Subcutaneous adipose tissue (tissue), 4 donors: ENCODE measurements around the gene CD14. TPM values are rescaled to one million over a fixed set of nuclear protein-coding genes. Genes with fewer than 3 reads are reported as not detected.

ENCODE experiments used
- total RNA-seq, 4 donors: library from RNA; depleted of rRNA; stranded (reverse); fragments of >200 nt; gene quantifications; one replicate each; pipeline ENCODE4 v1.1.0, GENCODE V29; 2016
- TF ChIP-seq, protein P1 (sequence below): fragments of 450-650 bp; IDR thresholded peaks from one replicate; pipeline ENCODE4 v1.5.1; 2016; ENCODE audit warnings: low read depth, mild to moderate bottlenecking, control low read depth, antibody characterized with exemption, moderate library complexity

CD14 gene
- total RNA-seq, 4 donors from 2014 or later, result 61.2 to 114 (median 97.3) TPM

DNA sequence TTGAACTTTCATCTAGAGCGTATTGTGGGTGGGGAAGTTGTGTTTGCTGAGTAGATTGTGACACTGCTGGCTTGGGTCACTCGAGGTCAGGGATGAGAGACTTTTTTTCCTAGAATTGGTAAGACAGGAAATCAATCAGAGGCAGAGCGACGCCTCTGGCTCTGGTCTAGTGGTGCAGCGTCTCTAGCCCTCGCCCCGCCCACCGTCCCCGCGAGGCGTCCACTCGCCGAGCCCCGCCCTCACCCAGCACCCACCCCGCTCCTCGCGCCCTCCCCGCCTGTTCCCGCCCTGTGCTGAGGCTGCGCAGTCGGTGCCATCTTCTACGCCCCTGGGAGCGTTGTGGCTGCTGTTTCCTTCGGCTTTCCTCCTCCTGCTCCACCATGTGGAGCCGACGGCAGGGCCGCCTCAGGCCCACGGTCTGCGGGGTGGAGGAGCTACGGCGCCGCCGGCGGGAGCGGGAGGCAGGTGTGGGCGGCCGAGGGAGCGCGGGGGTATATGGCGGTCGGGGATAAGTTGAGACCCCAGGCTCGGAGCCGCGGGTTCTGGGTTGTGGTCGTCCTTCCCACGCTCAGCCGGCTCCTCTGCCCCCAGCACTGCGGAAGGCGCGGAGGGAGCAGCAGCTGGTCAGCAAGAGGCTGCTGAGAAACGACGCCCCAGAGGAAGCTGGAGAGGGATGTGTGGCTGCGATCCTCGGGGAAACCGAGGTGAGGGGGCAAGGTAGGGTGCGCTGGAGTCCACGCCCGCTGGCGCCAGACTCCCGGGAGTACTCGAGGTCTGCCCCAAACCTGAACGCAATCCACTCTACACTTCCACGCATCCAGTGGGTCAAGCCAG, 6.4 kb upstream of the CD14 start, which contains the start of gene TMCO6:
TMCO6 (plus strand) TSS at position 304 of the 834 bp plus-strand sequence; CDS start at position 381, 77 bp downstream.
- TF ChIP-seq, protein P1, sequence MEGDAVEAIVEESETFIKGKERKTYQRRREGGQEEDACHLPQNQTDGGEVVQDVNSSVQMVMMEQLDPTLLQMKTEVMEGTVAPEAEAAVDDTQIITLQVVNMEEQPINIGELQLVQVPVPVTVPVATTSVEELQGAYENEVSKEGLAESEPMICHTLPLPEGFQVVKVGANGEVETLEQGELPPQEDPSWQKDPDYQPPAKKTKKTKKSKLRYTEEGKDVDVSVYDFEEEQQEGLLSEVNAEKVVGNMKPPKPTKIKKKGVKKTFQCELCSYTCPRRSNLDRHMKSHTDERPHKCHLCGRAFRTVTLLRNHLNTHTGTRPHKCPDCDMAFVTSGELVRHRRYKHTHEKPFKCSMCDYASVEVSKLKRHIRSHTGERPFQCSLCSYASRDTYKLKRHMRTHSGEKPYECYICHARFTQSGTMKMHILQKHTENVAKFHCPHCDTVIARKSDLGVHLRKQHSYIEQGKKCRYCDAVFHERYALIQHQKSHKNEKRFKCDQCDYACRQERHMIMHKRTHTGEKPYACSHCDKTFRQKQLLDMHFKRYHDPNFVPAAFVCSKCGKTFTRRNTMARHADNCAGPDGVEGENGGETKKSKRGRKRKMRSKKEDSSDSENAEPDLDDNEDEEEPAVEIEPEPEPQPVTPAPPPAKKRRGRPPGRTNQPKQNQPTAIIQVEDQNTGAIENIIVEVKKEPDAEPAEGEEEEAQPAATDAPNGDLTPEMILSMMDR, result no peak

DNA sequence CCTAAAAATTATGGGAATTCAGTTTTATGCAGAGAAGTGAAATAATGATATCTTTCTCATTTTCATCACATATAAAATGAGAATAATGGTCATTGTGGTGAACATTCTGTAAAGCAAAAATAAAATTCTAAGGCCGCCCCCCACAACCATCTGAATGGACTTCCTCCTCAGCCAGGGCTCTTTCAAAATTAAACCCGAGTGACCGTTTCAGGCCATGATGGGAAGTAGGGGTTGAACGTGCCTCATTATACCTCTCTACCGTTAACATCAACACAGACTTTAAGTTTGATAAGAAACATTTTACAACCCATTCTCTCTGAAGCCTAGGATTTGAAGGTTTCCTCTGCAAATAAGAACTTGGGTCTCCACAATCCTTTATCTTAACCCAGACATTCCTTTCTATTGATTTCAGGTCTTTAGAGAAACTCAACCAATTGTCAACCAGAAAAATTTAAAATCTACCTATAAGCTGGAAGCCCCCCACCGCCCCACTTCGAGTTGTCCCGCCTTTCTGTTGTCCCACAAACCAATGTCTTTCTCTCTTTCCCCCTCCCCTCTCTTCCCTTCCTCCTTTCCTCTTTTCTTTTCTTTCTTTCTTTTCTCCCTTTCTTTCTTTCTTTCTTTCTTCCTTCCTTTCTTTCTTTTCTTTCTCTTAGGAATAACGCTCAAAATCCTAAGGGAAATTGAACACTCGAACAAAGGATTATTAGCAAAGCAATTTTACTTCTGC, 4.6 kb upstream of the CD14 start:
- TF ChIP-seq, protein P1, result no peak

DNA sequence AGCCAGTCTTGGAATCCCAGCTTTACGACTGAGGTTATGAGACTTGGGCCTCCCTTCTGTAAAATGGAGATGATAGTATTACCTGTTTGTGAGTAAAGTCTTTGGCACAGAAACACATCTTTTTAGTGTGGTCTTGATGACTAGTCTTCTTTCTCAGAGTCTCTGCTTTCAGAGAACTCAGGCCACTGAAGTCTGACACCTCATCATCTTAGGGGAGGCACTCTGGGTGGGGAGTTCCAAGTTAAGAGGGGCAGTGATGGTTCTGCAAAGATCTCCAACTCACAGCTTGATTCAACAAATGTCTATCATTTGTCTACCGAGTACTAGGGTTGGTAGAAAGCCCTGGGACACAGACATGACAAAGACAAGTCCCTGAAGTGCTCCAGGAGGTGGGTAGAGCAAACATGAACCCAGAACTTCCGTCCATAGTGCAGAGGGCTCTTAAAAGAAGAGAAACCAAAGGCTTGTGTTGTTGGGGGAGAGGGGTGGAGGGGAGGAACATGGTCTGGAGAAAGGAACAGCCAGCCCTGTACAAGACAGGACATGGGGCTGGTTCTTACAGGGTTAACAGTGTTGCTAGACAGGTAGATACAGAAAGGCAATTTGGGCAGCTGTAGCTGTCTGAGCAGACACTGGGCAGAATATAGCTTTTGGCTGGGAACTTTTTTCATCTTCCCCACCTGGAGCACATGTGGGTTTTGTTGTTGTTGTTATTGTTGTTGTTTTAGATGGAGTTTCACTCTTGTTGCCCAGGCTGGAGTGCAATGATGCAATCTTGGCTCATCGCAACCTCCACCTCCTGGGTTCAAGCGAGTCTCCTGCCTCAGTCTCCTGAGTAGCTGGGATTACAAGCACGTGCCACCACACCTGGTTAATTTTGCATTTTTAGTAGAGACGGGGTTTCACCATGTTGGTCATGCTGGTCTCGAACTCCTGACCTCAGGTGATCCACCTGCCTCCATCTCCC, 2.6 kb upstream of the CD14 start:
- TF ChIP-seq, protein P1, result no peak

DNA sequence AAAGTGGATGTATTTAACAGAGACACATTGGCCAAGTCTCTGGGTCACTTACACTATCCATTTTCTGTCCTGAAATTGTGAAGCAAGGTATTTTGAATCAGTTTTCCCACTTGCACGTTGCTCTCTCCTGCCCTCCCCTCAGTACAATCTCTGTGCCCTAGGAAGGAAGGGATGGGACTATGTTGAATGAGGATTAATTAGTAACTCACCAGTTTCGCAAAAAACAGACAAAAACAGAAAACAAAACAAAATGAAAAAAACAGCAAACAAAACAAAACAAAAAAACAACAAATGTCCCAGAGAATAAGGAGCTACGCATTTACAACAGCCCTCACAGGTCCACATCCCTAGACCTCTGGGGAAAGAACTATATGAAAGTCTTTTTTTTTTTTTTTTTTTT, 1.1 kb upstream of the CD14 start:
- TF ChIP-seq, protein P1, result no peak

DNA sequence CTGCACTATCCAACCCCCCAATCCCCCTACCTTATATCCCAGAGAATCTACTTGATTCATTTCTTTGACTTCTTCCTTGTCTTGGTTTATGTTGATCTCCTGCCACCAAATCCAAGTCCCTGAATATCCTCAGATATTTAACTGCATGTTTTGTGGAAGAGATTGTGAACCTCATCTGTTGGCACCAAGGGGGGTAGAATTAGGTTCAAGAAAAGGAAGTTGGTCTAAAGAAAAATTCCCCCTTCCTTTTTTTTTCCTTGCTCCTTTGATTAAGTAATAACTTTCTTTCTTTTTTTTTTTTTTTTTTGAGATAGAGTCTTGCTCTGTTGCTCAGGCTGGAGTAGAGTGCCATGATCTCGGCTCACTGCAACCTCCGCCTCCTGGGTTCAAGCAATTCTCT, 526 bp upstream of the CD14 start:
- TF ChIP-seq, protein P1, result no peak

DNA sequence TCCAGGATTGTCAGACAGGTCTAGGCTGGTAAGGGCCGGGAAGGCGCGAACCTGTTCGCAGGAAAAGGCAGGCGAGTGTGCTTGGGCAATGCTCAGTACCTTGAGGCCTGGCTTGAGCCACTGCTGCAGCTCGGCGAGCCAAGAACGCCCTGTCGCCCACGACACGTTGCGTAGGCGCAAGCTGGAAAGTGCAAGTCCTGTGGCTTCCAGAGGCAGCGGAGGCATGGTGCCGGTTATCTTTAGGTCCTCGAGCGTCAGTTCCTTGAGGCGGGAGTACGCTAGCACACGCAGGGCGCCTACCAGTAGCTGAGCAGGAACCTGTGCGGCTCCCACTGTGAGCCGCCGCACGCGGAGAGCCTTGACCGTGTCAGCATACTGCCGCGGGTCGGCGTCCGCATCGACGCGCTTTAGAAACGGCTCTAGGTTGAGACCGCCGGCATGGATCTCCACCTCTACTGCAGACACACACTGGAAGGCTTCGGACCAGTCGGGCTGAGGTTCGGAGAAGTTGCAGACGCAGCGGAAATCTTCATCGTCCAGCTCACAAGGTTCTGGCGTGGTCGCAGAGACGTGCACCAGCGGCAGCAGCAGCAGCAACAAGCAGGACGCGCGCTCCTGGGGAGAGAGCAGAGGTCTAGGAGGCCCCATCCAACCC, 482 bp downstream of the CD14 start:
- TF ChIP-seq, protein P1, result no peak
